ENCODE measurements around the gene NKRF. TPM values are rescaled to one million over a fixed set of nuclear protein-coding genes. Genes with fewer than 3 reads are reported as not detected.
A peak's percentile ranks its signal among the peaks of the same experiment; 100 is the strongest.

The NKRF gene
- total RNA-seq, 2 experiments from 2014 or later, result 10.7 to 20.7 TPM

Small RNA genes within 50 kb of the gene (microRNA-seq; reads per million reads assigned to microRNA genes)
- gene MIR766 (ENCODE audit: borderline replicate concordance), result 136 reads per million, percentile 61 among the genes with 10 or more reads in this experiment

Small RNA genes within 50 kb of the gene (small RNA-seq; reads per million reads assigned to genes)
- gene MIR766, result 0.21 reads per million

Other genes with a start within 250 kb of the NKRF start
- gene SLC25A43, start 207.1 kb downstream of the NKRF start, total RNA-seq (2014; rRNA removed; shearing (Covaris generic)), result 10.6 and 13.7 TPM in 2 replicates
- gene SLC25A43, start 207.1 kb downstream of the NKRF start, total RNA-seq (2022), result 14.3 and 15.6 TPM in 2 replicates
- gene SLC25A5, start 138.0 kb downstream of the NKRF start, total RNA-seq (2014; rRNA removed; shearing (Covaris generic)), result 203 and 231 TPM in 2 replicates
- gene SLC25A5, start 138.0 kb downstream of the NKRF start, total RNA-seq (2022), result 525 and 531 TPM in 2 replicates
- gene STEEP1, start 41.0 kb downstream of the NKRF start, total RNA-seq (2014; rRNA removed; shearing (Covaris generic)), result 37.2 and 50.7 TPM in 2 replicates
- 26.7 and 28.1 TPM in 2 replicates for gene STEEP1, start 41.0 kb downstream of the NKRF start, total RNA-seq (2022)
- 21.8 and 30.0 TPM in 2 replicates for gene UBE2A, start 31.9 kb downstream of the NKRF start, total RNA-seq (2014; rRNA removed; shearing (Covaris generic))
- gene UBE2A, start 31.9 kb downstream of the NKRF start, total RNA-seq (2022), result 56.0 and 59.9 TPM in 2 replicates
- gene SEPTIN6, start 86.7 kb upstream of the NKRF start, total RNA-seq (2014; rRNA removed; shearing (Covaris generic)), result 145 and 182 TPM in 2 replicates
- 216 and 231 TPM in 2 replicates for gene SEPTIN6, start 86.7 kb upstream of the NKRF start, total RNA-seq (2022)
- not detected in 2 replicates for gene SOWAHD, start 152.2 kb upstream of the NKRF start, total RNA-seq (2014; rRNA removed; shearing (Covaris generic))
- 0.29 and 0.55 TPM in 2 replicates for gene SOWAHD, start 152.2 kb upstream of the NKRF start, total RNA-seq (2022)
- gene RPL39, start 185.2 kb upstream of the NKRF start, total RNA-seq (2014; rRNA removed; shearing (Covaris generic)), result 1,897 and 2,118 TPM in 2 replicates
- 2,029 and 2,070 TPM in 2 replicates for gene RPL39, start 185.2 kb upstream of the NKRF start, total RNA-seq (2022)
- 8.7 and 10.8 TPM in 2 replicates for gene UPF3B, start 246.5 kb upstream of the NKRF start, total RNA-seq (2014; rRNA removed; shearing (Covaris generic))
- 25.1 and 25.5 TPM in 2 replicates for gene UPF3B, start 246.5 kb upstream of the NKRF start, total RNA-seq (2022)

All from OCI-LY7 (cell line).